ENCODE data around the gene PRDX4.
"Not testable (repeated sequence)": the region's sequence is repeated elsewhere in the genome, so short reads cannot be mapped to it uniquely, and the experiment has no call there.

Gene PRDX4

GRCh38 chrX:23667239-23668177, at the start of gene PRDX4:
PRDX4 (plus strand) TSS chrX:23667493; CDS start chrX:23667571, 78 bp downstream.
- peak; percentile 72 for DNase-seq

DNA sequence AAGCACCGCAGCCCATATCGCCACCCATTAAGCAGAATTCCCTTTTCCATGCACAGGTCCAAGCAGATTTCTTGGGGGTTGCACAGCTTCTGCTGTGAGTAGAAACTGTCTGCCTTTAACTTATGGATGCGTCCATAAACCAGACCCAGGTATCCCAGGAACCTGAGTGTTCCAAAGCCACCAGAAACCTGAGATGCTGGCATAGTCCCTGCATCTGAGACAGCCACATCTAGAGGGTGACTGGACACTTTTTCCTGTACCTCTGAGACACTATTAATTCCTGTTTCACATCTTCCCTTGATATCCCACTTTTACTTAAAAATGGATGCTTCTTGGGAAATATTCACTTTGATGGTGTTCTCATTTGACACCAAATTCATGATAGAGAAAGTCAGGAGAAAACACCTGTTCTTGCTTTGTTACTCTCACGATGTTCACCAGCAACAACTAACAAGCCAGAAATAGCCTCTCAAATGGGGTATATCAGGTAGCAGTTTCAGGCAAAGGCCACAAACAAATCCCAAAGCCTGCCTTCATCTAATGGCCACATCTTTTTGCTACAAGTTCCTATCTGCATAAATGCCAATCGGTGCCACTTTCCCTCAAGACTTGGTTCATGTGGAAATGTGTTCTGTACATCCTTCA, 45.5 kb upstream of the PRDX4 start:
- no peak for DNase-seq

DNA sequence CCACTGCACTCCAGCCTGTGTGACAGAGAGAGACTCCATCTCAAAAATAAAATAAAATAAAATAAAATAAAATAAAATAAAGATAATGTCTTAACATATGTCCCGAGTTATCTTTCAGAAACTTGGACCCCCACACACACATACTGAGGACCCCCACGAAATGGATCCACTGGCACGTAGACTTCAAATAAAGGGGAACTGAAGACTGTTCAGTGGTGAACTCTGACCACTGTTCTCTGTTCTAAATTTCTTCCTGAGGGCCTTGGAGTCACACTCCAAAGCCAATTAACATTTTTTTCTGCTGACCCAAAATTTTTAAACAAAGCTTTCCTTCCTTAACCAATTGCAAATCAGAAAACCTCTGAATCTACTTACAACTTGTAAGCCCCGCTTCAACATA, 43.5 kb upstream of the PRDX4 start:
- no peak for DNase-seq

- DNase-seq, result no peak
These were observed 40.6 kb upstream of the PRDX4 start for GRCh38 chrX:23626651-23627050.

DNA sequence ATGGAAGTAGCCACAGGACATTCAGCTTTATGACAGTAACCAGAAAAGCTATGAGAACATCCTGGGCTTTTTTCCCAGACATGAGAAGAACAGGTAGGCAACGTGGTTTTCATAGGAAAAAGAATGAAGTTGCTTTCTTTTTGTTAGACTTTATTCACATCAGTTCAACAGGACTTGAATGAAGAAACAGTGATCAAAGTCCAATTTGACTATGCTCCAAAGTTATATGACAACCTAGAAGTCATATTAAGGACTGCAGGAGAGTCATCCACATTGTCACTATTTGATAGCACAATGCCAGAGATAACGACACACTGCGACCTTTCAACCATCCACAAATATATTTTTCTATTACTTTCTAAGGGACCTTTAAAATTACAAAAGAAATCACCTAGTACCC, 39.2 kb upstream of the PRDX4 start:
- DNase-seq, result no peak

GRCh38 chrX:23631136-23631535, 36.2 kb upstream of the PRDX4 start:
- DNase-seq, result no peak

DNA sequence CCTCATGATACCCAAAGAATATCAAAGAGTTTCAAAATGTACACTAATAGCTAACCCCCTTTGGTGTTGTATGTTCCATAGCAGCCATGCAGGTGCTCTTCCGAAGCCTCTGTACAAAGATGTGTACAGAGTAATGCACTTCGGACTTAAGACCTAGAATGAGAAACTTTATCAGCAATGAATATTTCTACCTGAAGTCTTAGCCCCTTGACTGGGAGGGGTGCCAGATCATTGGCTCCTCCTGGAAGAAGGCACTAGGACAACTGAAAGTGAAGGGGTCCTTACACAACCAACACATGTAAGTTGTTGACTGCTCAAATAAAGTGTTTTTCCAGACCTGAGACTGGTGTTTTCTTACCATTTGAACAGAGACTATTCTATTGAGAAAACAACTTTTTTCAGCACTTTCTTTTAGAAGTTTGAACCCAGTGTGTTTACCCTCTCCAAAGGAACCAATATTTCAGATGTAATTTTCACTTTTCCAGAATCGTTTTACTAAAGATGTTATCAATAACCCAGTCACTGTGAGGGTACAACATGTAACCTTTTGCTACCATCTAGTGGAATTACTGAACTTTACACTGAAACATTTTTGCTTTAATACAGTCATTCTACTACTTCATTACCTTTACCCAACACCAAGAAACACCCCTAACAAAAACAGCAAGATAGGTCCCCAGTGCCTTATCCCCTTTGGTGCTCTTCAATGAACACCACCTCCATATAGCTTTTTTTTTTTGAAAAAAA, 33.3 kb upstream of the PRDX4 start:
- DNase-seq, result no peak

GRCh38 chrX:23637187-23637586, 30.1 kb upstream of the PRDX4 start:
- DNase-seq, result peak; percentile 49

GRCh38 chrX:23643020-23643419, 24.3 kb upstream of the PRDX4 start:
- no peak for DNase-seq

- DNase-seq, result no peak
These were observed 22.5 kb upstream of the PRDX4 start for GRCh38 chrX:23644744-23645143.

DNA sequence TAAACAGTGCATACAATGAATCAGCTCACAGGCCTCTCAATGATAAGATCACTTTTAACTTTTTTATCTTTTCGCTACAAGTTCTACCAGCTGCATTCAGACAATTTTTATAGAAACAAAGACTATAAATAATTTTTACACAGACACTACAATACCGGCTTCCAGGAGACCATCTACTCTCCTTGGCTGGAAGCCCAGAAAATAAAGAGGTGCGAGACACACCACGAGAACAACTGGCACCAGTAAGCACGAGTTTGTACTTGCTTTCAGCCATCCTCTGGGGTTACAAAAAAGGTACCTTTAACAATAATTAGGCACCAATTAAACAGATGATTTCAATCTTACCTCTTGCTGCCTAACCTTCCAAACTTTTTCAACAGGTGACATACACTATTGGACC, 11.2 kb upstream of the PRDX4 start:
- DNase-seq, result no peak

GRCh38 chrX:23656684-23657083, 10.6 kb upstream of the PRDX4 start:
- DNase-seq, result no peak

DNA sequence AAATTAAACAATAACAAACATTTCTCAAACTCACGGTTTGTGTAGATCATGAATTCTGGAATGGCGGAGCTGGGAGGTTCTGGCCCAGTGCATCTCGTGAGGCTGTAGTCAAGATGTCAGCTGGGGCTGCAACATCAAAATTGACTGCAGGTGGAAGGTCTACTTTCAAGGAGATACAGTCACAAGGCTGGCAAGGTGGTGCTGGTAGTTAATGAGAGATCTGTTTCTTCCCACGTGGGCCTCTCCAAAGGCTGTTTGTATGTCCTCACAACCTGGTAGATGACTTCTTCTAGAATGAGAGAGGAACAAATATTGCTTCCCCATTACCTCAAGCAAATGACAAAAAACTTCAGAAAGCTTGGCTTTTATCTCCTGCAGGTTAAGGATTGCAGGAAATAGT, 8.0 kb upstream of the PRDX4 start:
- DNase-seq, result no peak

DNA sequence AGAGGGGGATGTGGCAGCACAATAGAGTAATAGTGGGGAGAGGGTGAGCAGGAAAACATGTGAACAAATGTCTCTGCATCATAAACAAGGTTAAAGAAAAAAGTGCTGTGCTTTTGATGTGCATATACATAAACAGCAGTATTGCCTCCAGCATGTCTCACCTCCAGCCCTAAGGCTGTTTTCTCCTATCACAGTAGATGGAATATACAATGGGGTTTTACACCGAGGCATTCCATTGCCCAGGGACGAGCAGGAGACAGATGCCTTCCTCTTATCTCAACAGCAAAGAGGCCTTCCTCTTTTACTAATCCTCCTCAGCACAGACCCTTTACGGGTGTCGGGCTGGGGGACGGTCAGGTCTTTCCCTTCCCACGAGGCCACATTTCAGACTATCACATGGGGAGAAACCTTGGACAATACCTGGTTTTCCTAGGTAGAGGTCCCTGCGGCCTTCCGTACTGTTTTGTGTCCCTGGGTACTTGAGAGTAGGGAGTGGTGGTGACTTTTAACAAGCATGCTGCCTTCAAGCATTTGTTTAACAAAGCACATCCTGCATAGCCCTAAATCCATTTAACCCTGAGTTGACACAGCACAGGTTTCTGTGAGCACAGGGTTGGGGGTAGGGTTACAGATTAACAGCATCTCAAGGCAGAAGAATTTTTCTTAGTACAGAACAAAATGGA, 7.1 kb upstream of the PRDX4 start:
- not testable (repeated sequence) for DNase-seq

DNA sequence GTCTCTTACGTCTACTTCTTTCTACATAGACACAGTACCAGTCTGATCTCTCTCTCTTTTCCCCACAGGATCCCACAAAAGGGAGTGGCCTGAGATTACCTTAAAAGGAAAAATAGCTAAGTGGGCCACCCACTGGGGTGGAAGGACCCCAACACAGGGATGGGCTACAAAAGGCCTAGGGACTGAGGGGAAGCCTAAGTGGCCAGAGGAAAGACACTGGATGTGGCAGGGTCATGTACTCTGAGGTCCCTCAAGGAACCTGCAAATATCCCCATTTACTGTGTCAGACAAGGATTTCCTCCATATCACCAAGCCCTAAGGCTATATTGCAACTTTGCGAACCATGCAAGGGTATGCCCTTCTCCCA, 6.5 kb upstream of the PRDX4 start:
- DNase-seq, result no peak

GRCh38 chrX:23661671-23662070, 5.6 kb upstream of the PRDX4 start:
- no peak for DNase-seq

DNA sequence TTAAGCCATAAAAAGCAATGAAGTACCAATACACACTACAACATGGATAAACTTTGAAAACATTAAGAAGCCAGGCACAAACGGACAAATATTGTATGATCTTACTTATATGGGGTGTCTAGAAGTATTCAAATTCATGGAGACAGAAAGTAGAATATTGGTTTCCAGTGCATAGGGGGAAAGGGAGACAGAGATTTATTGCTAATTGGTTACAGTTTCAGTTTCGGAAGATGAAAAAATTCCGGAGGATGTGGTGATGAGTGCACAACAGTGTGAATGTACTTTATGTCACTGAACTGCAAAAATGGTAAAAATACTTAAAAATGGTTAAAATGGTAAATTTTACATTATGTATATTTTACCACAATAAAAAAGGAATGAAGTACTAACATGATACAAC, 5.1 kb upstream of the PRDX4 start:
- no peak for DNase-seq

GRCh38 chrX:23662853-23663252, 4.4 kb upstream of the PRDX4 start:
- DNase-seq, result no peak

DNA sequence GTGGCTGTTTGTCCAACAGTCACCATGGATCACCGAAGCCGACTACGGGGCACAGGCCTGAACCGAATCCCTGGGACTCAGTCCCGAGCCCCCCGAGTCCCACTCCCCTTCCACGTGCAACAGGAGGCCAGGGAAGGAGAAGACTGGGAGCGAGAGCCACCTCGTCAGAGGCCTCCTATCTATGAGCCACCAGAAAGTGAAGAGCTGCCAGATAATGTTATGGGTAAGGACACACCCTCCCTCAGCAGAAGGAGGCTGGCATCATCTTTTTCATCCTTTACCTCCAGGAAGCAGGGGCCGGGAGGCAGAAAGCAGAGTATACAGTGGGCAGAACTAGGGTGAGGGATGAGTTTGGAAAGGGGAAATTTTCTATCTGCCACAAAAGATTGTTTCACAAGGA, 2.8 kb upstream of the PRDX4 start:
- DNase-seq, result no peak

GRCh38 chrX:23666282-23666681, 1.0 kb upstream of the PRDX4 start:
- no peak for DNase-seq

GRCh38 chrX:23668335-23668734, 1.0 kb downstream of the PRDX4 start:
- no peak for DNase-seq

GRCh38 chrX:23670528-23670927, 3.2 kb downstream of the PRDX4 start:
- no peak for DNase-seq

- no peak for DNase-seq
These were observed 5.8 kb downstream of the PRDX4 start for GRCh38 chrX:23673108-23673507.
